MM.1S (cell line): ENCODE measurements around the gene TLCD5.

Experiments used
- DNase-seq: peaks from one replicate; pipeline ENCODE4 v3.0.0-alpha.2; 2015
- H2AFZ ChIP-seq: fragments of 300-600 bp; sonication (generic); 2 replicates; pipeline ENCODE4 v1.6.0; 2016; ENCODE audit warnings: antibody characterized with exemption, low read length
- H3F3A ChIP-seq: fragments of 300-600 bp; sonication (generic); 2 replicates; pipeline ENCODE4 v1.6.1; 2016; ENCODE audit warnings: mild to moderate bottlenecking, antibody characterized with exemption, low read length, moderate library complexity, mixed read lengths; ENCODE audit not compliant: insufficient read depth
- H3K27ac ChIP-seq: fragments of 300-600 bp; sonication (generic); 2 replicates; pipeline ENCODE4 v1.5.1; 2016; ENCODE audit warnings: mild to moderate bottlenecking, low read length
- H3K27me3 ChIP-seq: fragments of 300-600 bp; sonication (generic); replicated peaks from 2 replicates; pipeline ENCODE4 v1.6.0; 2016; ENCODE audit warnings: low read length; ENCODE audit not compliant: insufficient read depth
- H3K36me3 ChIP-seq: fragments of 300-600 bp; sonication (generic); replicated peaks from 2 replicates; pipeline ENCODE4 v1.6.1; 2016; ENCODE audit warnings: mild to moderate bottlenecking, low read length, mixed read lengths; ENCODE audit not compliant: insufficient read depth
- H3K4me1 ChIP-seq: fragments of 300-600 bp; sonication (generic); 2 replicates; pipeline ENCODE4 v1.6.1; 2016; ENCODE audit warnings: low read length, mixed read lengths
- H3K4me2 ChIP-seq: fragments of 300-600 bp; sonication (generic); 2 replicates; pipeline ENCODE4 v1.6.0; 2016; ENCODE audit warnings: low read depth, low read length
- H3K4me3 ChIP-seq: fragments of 300-600 bp; sonication (generic); 2 replicates; pipeline ENCODE4 v1.5.1; 2016; ENCODE audit warnings: low read length, mixed read lengths
- H3K79me2 ChIP-seq: fragments of 300-600 bp; sonication (generic); 2 replicates; pipeline ENCODE4 v1.6.1; 2016; ENCODE audit warnings: mixed run types, low read length, mixed read lengths
- H3K9ac ChIP-seq: fragments of 300-600 bp; sonication (generic); 2 replicates; pipeline ENCODE4 v1.6.1; 2016; ENCODE audit warnings: low read length, mixed read lengths
- H3K9me2 ChIP-seq: fragments of 300-600 bp; sonication (generic); replicated peaks from 2 replicates; pipeline ENCODE4 v1.6.1; 2016; ENCODE audit warnings: mild to moderate bottlenecking, low read length, mixed read lengths; ENCODE audit not compliant: insufficient read depth
- H3K9me3 ChIP-seq: fragments of 300-600 bp; sonication (generic); replicated peaks from 2 replicates; pipeline ENCODE4 v1.6.1; 2016; ENCODE audit warnings: mild to moderate bottlenecking, low read length, mixed read lengths; ENCODE audit not compliant: insufficient read depth
- H4K20me1 ChIP-seq: fragments of 300-600 bp; sonication (generic); 2 replicates; pipeline ENCODE4 v1.6.1; 2016; ENCODE audit warnings: mild to moderate bottlenecking, low read length, moderate library complexity, mixed read lengths; ENCODE audit not compliant: insufficient read depth
- EZH2 ChIP-seq: fragments of 300-600 bp; sonication (generic); optimal IDR thresholded peaks from 2 replicates; pipeline ENCODE3; 2017; ENCODE audit warnings: low read depth, mild to moderate bottlenecking, antibody characterized with exemption, low read length, mixed read lengths
- EZH2phosphoT487 ChIP-seq: fragments of 300-600 bp; sonication (generic); IDR thresholded peaks from 2 replicates; pipeline ENCODE4 v1.6.1; 2018; ENCODE audit warnings: antibody characterized with exemption, low read length
- TF ChIP-seq, protein P1 (sequence below): fragments of 300-600 bp; sonication (generic); IDR thresholded peaks from 2 replicates; pipeline ENCODE4 v1.5.1; 2016; ENCODE audit warnings: antibody characterized with exemption, low read length, mixed read lengths

Gene TLCD5

DNA sequence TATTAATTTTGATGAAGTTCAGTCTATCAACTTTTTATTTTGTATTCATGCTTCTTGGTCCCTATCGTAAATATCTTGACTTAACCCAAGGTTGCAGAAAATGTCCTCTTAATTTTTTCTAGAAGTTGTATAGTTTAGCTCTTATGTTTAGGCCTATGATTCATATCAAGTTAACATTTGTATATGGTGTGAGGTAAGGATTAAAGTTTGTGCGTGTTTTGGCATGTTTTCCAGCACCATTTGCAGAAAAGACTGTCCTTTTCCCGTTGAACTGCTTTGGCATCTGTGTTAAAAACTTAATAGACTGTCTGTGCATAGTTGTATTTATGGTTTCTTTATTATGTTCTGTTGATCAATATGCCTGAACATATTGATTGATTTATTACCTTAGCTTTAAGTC lies 53.4 kb downstream of the TLCD5 start:
- Histone ChIP-seq H3F3A (no peaks in the 10 kb centered on the region), H3K79me2 (peaks cover 99% of the 10 kb centered on the region), H3K9me3 (no peaks in the 10 kb centered on the region), H3K9me2 (no peaks in the 10 kb centered on the region), H3K27ac (no peak overlapping the region), H3K27me3 (no peaks in the 10 kb centered on the region), H3K9ac (no peak overlapping the region), H3K4me3 (no peak overlapping the region), H3K36me3 (no peaks in the 10 kb centered on the region), H2AFZ (no peak overlapping the region), H3K4me2 (no peak overlapping the region), H3K4me1 (peaks cover 9% of the 10 kb centered on the region; the same call in 1 of the 2 replicates), H4K20me1 (peaks cover 33% of the 10 kb centered on the region)
- no peak for DNase-seq
- TF ChIP-seq EZH2phosphoT487: no peak

DNA sequence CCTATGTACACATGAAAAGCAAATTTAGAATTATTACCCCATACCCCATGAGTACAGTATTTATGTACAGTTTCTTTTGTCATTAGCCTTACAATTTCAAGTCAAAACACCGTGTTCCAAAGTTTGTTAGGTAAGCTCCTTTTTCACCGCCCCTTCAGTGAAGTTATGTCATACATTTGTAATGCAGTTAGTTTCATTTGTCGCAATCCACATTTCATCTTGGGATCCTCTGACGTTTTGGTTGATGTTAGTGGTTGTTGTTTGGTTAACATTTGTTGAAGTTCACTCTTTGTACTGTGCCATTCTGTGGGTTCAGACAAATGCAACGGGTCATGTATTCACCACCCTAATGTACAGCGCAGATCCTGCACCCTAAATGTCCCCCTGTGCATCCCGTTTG lies 56.3 kb downstream of the TLCD5 start:
- TF ChIP-seq, protein P1, sequence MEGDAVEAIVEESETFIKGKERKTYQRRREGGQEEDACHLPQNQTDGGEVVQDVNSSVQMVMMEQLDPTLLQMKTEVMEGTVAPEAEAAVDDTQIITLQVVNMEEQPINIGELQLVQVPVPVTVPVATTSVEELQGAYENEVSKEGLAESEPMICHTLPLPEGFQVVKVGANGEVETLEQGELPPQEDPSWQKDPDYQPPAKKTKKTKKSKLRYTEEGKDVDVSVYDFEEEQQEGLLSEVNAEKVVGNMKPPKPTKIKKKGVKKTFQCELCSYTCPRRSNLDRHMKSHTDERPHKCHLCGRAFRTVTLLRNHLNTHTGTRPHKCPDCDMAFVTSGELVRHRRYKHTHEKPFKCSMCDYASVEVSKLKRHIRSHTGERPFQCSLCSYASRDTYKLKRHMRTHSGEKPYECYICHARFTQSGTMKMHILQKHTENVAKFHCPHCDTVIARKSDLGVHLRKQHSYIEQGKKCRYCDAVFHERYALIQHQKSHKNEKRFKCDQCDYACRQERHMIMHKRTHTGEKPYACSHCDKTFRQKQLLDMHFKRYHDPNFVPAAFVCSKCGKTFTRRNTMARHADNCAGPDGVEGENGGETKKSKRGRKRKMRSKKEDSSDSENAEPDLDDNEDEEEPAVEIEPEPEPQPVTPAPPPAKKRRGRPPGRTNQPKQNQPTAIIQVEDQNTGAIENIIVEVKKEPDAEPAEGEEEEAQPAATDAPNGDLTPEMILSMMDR: no peak
- TF ChIP-seq EZH2phosphoT487 (no peak), EZH2 (no peak)
- Histone ChIP-seq H3K79me2 (peaks cover 99% of the 10 kb centered on the region), H3K9me2 (no peaks in the 10 kb centered on the region), H3K4me2 (no peak overlapping the region), H3F3A (no peaks in the 10 kb centered on the region), H4K20me1 (peaks cover 35% of the 10 kb centered on the region), H3K27me3 (no peaks in the 10 kb centered on the region), H3K4me1 (peaks cover 9% of the 10 kb centered on the region; the same call in 1 of the 2 replicates), H3K27ac (no peak overlapping the region), H3K9ac (no peak overlapping the region), H3K9me3 (no peaks in the 10 kb centered on the region), H3K36me3 (no peaks in the 10 kb centered on the region), H2AFZ (no peak overlapping the region), H3K4me3 (no peak overlapping the region)
- no peak for DNase-seq
